GM23338 (cell line): Measurements from ENCODE around the gene SLC38A8. TPM values are rescaled to one million over a fixed set of nuclear protein-coding genes. Genes with fewer than 3 reads are reported as not detected.

ENCODE experiments used
- ATAC-seq: fragments of 200-7000 bp; cut with Tn5 transposase; 3 replicates; pipeline ENCODE4 v1.9.1; 2020
- DNase-seq: peaks from one replicate; pipeline ENCODE4 v3.0.0-alpha.2; 2015; ENCODE audit warnings: low spot score
- H2AFZ ChIP-seq: fragments of 200-600 bp; sonication (generic); 2 replicates; pipeline ENCODE4 v1.8.0; 2016; ENCODE audit warnings: antibody characterized with exemption, mild to moderate bottlenecking, moderate library complexity
- H3F3A ChIP-seq: fragments of 200-600 bp; sonication (generic); replicated peaks from 2 replicates; pipeline ENCODE4 v1.8.0; 2017; ENCODE audit warnings: antibody characterized with exemption, mixed run types, low read depth
- H3K27ac ChIP-seq: fragments of 200-600 bp; sonication (generic); 2 replicates; pipeline ENCODE4 v1.6.1; 2016; ENCODE audit warnings: low read depth
- H3K27me3 ChIP-seq: fragments of 200-600 bp; sonication (generic); 2 replicates; pipeline ENCODE4 v1.8.0; 2016; ENCODE audit warnings: mild to moderate bottlenecking, mixed run types, moderate library complexity; ENCODE audit not compliant: insufficient read depth
- H3K36me3 ChIP-seq: fragments of 200-600 bp; sonication (generic); 2 replicates; pipeline ENCODE4 v1.8.0; 2016; ENCODE audit warnings: mild to moderate bottlenecking; ENCODE audit not compliant: insufficient read depth
- H3K4me1 ChIP-seq: fragments of 200-600 bp; sonication (generic); 2 replicates; pipeline ENCODE4 v1.8.0; 2016; ENCODE audit warnings: mild to moderate bottlenecking, moderate library complexity; ENCODE audit not compliant: insufficient read depth
- H3K4me2 ChIP-seq: fragments of 200-600 bp; sonication (generic); 2 replicates; pipeline ENCODE4 v1.7.1; 2017; ENCODE audit warnings: mixed run types
- H3K4me3 ChIP-seq: fragments of 200-600 bp; sonication (generic); 2 replicates; pipeline ENCODE4 v1.6.1; 2016; ENCODE audit warnings: mixed run types
- H3K79me2 ChIP-seq: fragments of 200-600 bp; sonication (generic); replicated peaks from 2 replicates; pipeline ENCODE4 v1.8.0; 2017; ENCODE audit warnings: mild to moderate bottlenecking; ENCODE audit not compliant: insufficient read depth
- H3K9me2 ChIP-seq: fragments of 200-600 bp; sonication (generic); 2 replicates; pipeline ENCODE4 v1.8.0; 2017; ENCODE audit not compliant: insufficient read depth
- H4K20me1 ChIP-seq: fragments of 200-600 bp; sonication (generic); replicated peaks from 2 replicates; pipeline ENCODE4 v1.8.0; 2017; ENCODE audit warnings: mild to moderate bottlenecking; ENCODE audit not compliant: insufficient read depth
- H3K27ac Mint-ChIP-seq: 2 replicates; pipeline ENCODE4 v1.8.0; 2020; ENCODE audit warnings: inconsistent platforms, mild to moderate bottlenecking, moderate library complexity, mixed read lengths
- H3K27me3 Mint-ChIP-seq: 3 replicates; pipeline ENCODE4 v1.8.0; 2022; ENCODE audit warnings: low read depth, mild to moderate bottlenecking, moderate library complexity, mixed read lengths, inconsistent platforms; ENCODE audit not compliant: insufficient read depth, poor library complexity
- H3K36me3 Mint-ChIP-seq: 3 replicates; pipeline ENCODE4 v1.8.0; 2021; ENCODE audit warnings: low read depth, mild to moderate bottlenecking, inconsistent platforms, moderate library complexity, mixed read lengths
- H3K4me1 Mint-ChIP-seq: 3 replicates; pipeline ENCODE4 v1.8.0; 2020; ENCODE audit warnings: mild to moderate bottlenecking, inconsistent platforms, mixed read lengths
- H3K4me3 Mint-ChIP-seq: 3 replicates; pipeline ENCODE4 v1.8.0; 2021; ENCODE audit warnings: moderate library complexity, mild to moderate bottlenecking, inconsistent platforms, mixed read lengths
- H3K9me3 Mint-ChIP-seq: 3 replicates; pipeline ENCODE4 v1.8.0; 2020; ENCODE audit warnings: moderate library complexity, mild to moderate bottlenecking, inconsistent platforms, mixed read lengths
- CREB1 ChIP-seq: fragments of 250-450 bp; sonication (Bioruptor Pico); IDR thresholded peaks from 2 replicates; pipeline ENCODE4 v1.5.0; 2020; ENCODE audit warnings: low read depth, mild to moderate bottlenecking, moderate library complexity
- CTCF ChIP-seq, 2 experiments: fragments of 200-600 bp in 1 of 2; sonication (generic) in 1 of 2; conservative IDR thresholded peaks; 2 replicates each; pipeline versions ENCODE4 v1.5.1 to v1.6.1; 2016 to 2017; ENCODE audit warnings: antibody characterized with exemption in 2 of 2, low read depth in 2 of 2, mild to moderate bottlenecking in 2 of 2, moderate library complexity in 1 of 2
- ETS1 ChIP-seq: IDR thresholded peaks from 2 replicates; pipeline ENCODE4 v1.6.1; 2016; ENCODE audit warnings: antibody characterized with exemption
- EZH2 ChIP-seq: fragments of 200-600 bp; sonication (generic); IDR thresholded peaks from one replicate; pipeline ENCODE4 v1.8.0; 2017; ENCODE audit warnings: antibody characterized with exemption, mild to moderate bottlenecking, low read depth; ENCODE audit not compliant: unreplicated experiment
- EZH2phosphoT487 ChIP-seq: fragments of 200-600 bp; sonication (generic); IDR thresholded peaks from one replicate; pipeline ENCODE4 v1.8.1; 2018; ENCODE audit warnings: antibody characterized with exemption; ENCODE audit not compliant: unreplicated experiment
- JUNB ChIP-seq: IDR thresholded peaks from one replicate; pipeline ENCODE4 v1.6.1; 2016; ENCODE audit warnings: antibody characterized with exemption; ENCODE audit not compliant: unreplicated experiment
- POLR2AphosphoS5 ChIP-seq: IDR thresholded peaks from 2 replicates; pipeline ENCODE4 v1.6.1; 2016; ENCODE audit warnings: antibody characterized with exemption, low read depth
- REST ChIP-seq: IDR thresholded peaks from one replicate; pipeline ENCODE4 v1.6.1; 2018; ENCODE audit warnings: antibody characterized with exemption; ENCODE audit not compliant: unreplicated experiment
- ZNF331 ChIP-seq: fragments of 250-450 bp; sonication (Bioruptor Pico); IDR thresholded peaks from 2 replicates; pipeline ENCODE4 v1.5.0; 2020; ENCODE audit warnings: low read depth, mild to moderate bottlenecking, moderate library complexity
- ZNF462 ChIP-seq: fragments of 250-450 bp; sonication (Bioruptor Pico); IDR thresholded peaks from 2 replicates; pipeline ENCODE4 v1.5.0; 2020; ENCODE audit warnings: mild to moderate bottlenecking, moderate library complexity
- polyA plus RNA-seq: library from polyadenylated mRNA; unstranded; fragments of >200 nt; fragmentation: Nextera tagmentation; extraction: Ambion mirVana; gene quantifications from 2 replicates; pipeline ENCODE4 v1.2.1, GENCODE V29; 2016
- total RNA-seq: library from RNA; depleted of rRNA; stranded (reverse); fragments of >200 nt; shearing (Covaris generic); gene quantifications from 2 replicates; pipeline ENCODE4 v1.2.3, GENCODE V29; 2014

The SLC38A8 gene
- total and polyA plus RNA-seq, 2 experiments from 2014 or later, result not detected

GRCh38 chr16:84063980-84064379 is 21.4 kb upstream of the SLC38A8 start (continued):
- TF ChIP-seq EZH2 (no peak), ZNF331 (CRISPR knock-in tag) (no peak), CREB1 (CRISPR knock-in tag) (no peak), ETS1 (no peak), ZNF462 (CRISPR knock-in tag) (no peak)

GRCh38 chr16:84062734-84063640 is 20.4 kb upstream of the SLC38A8 start:
- H3K9me3 Mint-ChIP-seq, result no peaks in the 10 kb centered on the region
- TF ChIP-seq CTCF (conservative IDR thresholded peaks at IDR 0.05; ENCODE audit: low read depth in 2 of 2) (peak; percentile 96 to 97), JUNB (no peak), POLR2AphosphoS5 (no peak), REST (no peak), EZH2phosphoT487 (no peak), CREB1 (CRISPR knock-in tag) (peak; percentile 43; the same call in 1 of the 2 replicates)
- peaks cover 16% of the 10 kb centered on the region; the same call in 1 of the 2 replicates for H3K36me3 ChIP-seq

More at GRCh38 chr16:84062734-84063640, 20.4 kb upstream of the SLC38A8 start:
- Histone ChIP-seq H3K4me1 (0 out of 2 replicates have a peak, but pooled peaks cover 4% of the 10 kb centered on the region), H3K4me2 (no peak overlapping the region), H3K27ac (0 out of 2 replicates have a peak overlapping the region, but pooled peaks have one; percentile 27), H3K79me2 (no peaks in the 10 kb centered on the region), H3K4me3 (no peak overlapping the region), H2AFZ (no peak overlapping the region), H3K9me2 (no peaks in the 10 kb centered on the region), H4K20me1 (peaks cover 8% of the 10 kb centered on the region), H3K27me3 (no peaks in the 10 kb centered on the region), H3F3A (0 out of 2 replicates have a peak, but pooled peaks cover 9% of the 10 kb centered on the region)
- H3K4me3 Mint-ChIP-seq, result no peak overlapping the region
- peaks cover 9% of the 10 kb centered on the region; the same call in 1 of the 3 replicates for H3K4me1 Mint-ChIP-seq
- peaks cover 47% of the 10 kb centered on the region for H3K36me3 Mint-ChIP-seq
- peak; percentile 100 for ATAC-seq
- no peaks in the 10 kb centered on the region for H3K27me3 Mint-ChIP-seq
- H3K27ac Mint-ChIP-seq, result peak overlapping the region; percentile 65; the same call in 1 of the 2 replicates
- DNase-seq, result peak; percentile 92
